ENCODE measurements around the gene EPHA6.

Gene EPHA6

GRCh38 chr3:97720417-97720816, 906.0 kb downstream of the EPHA6 start:
- in situ Hi-C loops (cut with HindIII; ENCODE audit: low sequenced_read_pairs): no loop called here
- DNase-seq (ENCODE audit: low read depth, low spot score): no peak
- H3K4me3 ChIP-seq (ENCODE audit: low read depth, low read length): no peak overlapping the region
- TF ChIP-seq CTCF (IDR thresholded peaks at IDR 0.05; ENCODE audit: low read depth, low read length): no peak

- DNase-seq (ENCODE audit: low read depth, low spot score): no peak
- in situ Hi-C loops (cut with HindIII; ENCODE audit: low sequenced_read_pairs): no loop called here
- no peak for TF ChIP-seq CTCF (IDR thresholded peaks at IDR 0.05; ENCODE audit: low read depth, low read length)
- H3K4me3 ChIP-seq (ENCODE audit: low read depth, low read length): no peak overlapping the region
Observed at GRCh38 chr3:97721446-97721845, 907.1 kb downstream of the EPHA6 start.

GRCh38 chr3:97736928-97737327, 922.5 kb downstream of the EPHA6 start:
- DNase-seq (ENCODE audit: low read depth, low spot score): no peak
- no peak overlapping the region for H3K4me3 ChIP-seq (ENCODE audit: low read depth, low read length)
- in situ Hi-C loops (cut with HindIII; ENCODE audit: low sequenced_read_pairs): no loop called here
- TF ChIP-seq CTCF (IDR thresholded peaks at IDR 0.05; ENCODE audit: low read depth, low read length): no peak

- no peak for TF ChIP-seq CTCF (IDR thresholded peaks at IDR 0.05; ENCODE audit: low read depth, low read length)
- no peak overlapping the region for H3K4me3 ChIP-seq (ENCODE audit: low read depth, low read length)
- in situ Hi-C loops (cut with HindIII; ENCODE audit: low sequenced_read_pairs): no loop called here
- DNase-seq (ENCODE audit: low read depth, low spot score): no peak
Observed at GRCh38 chr3:97738761-97739160, 924.4 kb downstream of the EPHA6 start.

GRCh38 chr3:97742036-97742435, 927.6 kb downstream of the EPHA6 start:
- no peak overlapping the region for H3K4me3 ChIP-seq (ENCODE audit: low read depth, low read length)
- in situ Hi-C loops (cut with HindIII; ENCODE audit: low sequenced_read_pairs): no loop called here
- DNase-seq (ENCODE audit: low read depth, low spot score): no peak
- no peak for TF ChIP-seq CTCF (IDR thresholded peaks at IDR 0.05; ENCODE audit: low read depth, low read length)

- no peak overlapping the region for H3K4me3 ChIP-seq (ENCODE audit: low read depth, low read length)
- no peak for TF ChIP-seq CTCF (IDR thresholded peaks at IDR 0.05; ENCODE audit: low read depth, low read length)
- in situ Hi-C loops (cut with HindIII; ENCODE audit: low sequenced_read_pairs): no loop called here
- no peak for DNase-seq (ENCODE audit: low read depth, low spot score)
Observed at GRCh38 chr3:97744289-97744688, 929.9 kb downstream of the EPHA6 start.
